Fibroblast of the conjunctiva (primary cell): ENCODE data around the gene STRIP2.
"Not testable (repeated sequence)": the region's sequence is repeated elsewhere in the genome, so short reads cannot be mapped to it uniquely, and the experiment has no call there.

Source experiments
- DNase-seq: peaks from one replicate; pipeline ENCODE4 v3.0.0-alpha.2; 2010; ENCODE audit warnings: low read depth

STRIP2 gene

GRCh38 chr7:129456421-129456820 lies 22.2 kb downstream of the STRIP2 start:
- no peak for DNase-seq

- no peak for DNase-seq
These were observed 22.9 kb downstream of the STRIP2 start for GRCh38 chr7:129457101-129457500.

- DNase-seq, result no peak
These were observed 23.9 kb downstream of the STRIP2 start for GRCh38 chr7:129458171-129458570.

GRCh38 chr7:129461809-129462208 lies 27.6 kb downstream of the STRIP2 start:
- DNase-seq, result no peak

GRCh38 chr7:129462420-129462819 lies 28.2 kb downstream of the STRIP2 start:
- DNase-seq, result no peak

- DNase-seq, result no peak
These were observed 30.0 kb downstream of the STRIP2 start for GRCh38 chr7:129464194-129464593.

- DNase-seq, result no peak
These were observed 30.8 kb downstream of the STRIP2 start for GRCh38 chr7:129465080-129465479.

- DNase-seq, result no peak
These were observed 32.6 kb downstream of the STRIP2 start for GRCh38 chr7:129466796-129467195.

GRCh38 chr7:129468087-129468486 lies 33.9 kb downstream of the STRIP2 start:
- DNase-seq, result no peak

- DNase-seq, result no peak
These were observed 34.3 kb downstream of the STRIP2 start for GRCh38 chr7:129468547-129468946.

GRCh38 chr7:129469930-129470329 lies 35.7 kb downstream of the STRIP2 start:
- DNase-seq, result no peak

- no peak for DNase-seq
These were observed 36.2 kb downstream of the STRIP2 start for GRCh38 chr7:129470411-129470810.

- DNase-seq, result no peak
These were observed 37.2 kb downstream of the STRIP2 start for GRCh38 chr7:129471402-129471827.

- not testable (repeated sequence) for DNase-seq
These were observed 41.7 kb downstream of the STRIP2 start for GRCh38 chr7:129475931-129476330.

GRCh38 chr7:129476398-129476797 lies 42.2 kb downstream of the STRIP2 start:
- not testable (repeated sequence) for DNase-seq

- no peak for DNase-seq
These were observed 45.6 kb downstream of the STRIP2 start for GRCh38 chr7:129479831-129480230.

GRCh38 chr7:129480674-129481363 lies 46.6 kb downstream of the STRIP2 start:
- DNase-seq, result no peak

- DNase-seq, result not testable (repeated sequence)
These were observed 47.1 kb downstream of the STRIP2 start for GRCh38 chr7:129481376-129481775.

- DNase-seq, result no peak
These were observed 48.5 kb downstream of the STRIP2 start for GRCh38 chr7:129482781-129483180.

- no peak for DNase-seq
These were observed 55.3 kb downstream of the STRIP2 start for GRCh38 chr7:129489491-129489890.

GRCh38 chr7:129492391-129492790 lies 58.2 kb downstream of the STRIP2 start:
- no peak for DNase-seq

GRCh38 chr7:129493555-129493954 lies 59.3 kb downstream of the STRIP2 start:
- no peak for DNase-seq

- peak; percentile 70 for DNase-seq
These were observed 59.8 kb downstream of the STRIP2 start for GRCh38 chr7:129494041-129494440.

GRCh38 chr7:129495987-129496386 lies 61.8 kb downstream of the STRIP2 start:
- DNase-seq, result no peak
